Measurements from ENCODE around the gene TGM3.

GRCh38 chr20:2335096-2335870, 39.5 kb downstream of the TGM3 start:
- TF ChIP-seq, protein P1, sequence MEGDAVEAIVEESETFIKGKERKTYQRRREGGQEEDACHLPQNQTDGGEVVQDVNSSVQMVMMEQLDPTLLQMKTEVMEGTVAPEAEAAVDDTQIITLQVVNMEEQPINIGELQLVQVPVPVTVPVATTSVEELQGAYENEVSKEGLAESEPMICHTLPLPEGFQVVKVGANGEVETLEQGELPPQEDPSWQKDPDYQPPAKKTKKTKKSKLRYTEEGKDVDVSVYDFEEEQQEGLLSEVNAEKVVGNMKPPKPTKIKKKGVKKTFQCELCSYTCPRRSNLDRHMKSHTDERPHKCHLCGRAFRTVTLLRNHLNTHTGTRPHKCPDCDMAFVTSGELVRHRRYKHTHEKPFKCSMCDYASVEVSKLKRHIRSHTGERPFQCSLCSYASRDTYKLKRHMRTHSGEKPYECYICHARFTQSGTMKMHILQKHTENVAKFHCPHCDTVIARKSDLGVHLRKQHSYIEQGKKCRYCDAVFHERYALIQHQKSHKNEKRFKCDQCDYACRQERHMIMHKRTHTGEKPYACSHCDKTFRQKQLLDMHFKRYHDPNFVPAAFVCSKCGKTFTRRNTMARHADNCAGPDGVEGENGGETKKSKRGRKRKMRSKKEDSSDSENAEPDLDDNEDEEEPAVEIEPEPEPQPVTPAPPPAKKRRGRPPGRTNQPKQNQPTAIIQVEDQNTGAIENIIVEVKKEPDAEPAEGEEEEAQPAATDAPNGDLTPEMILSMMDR (IDR thresholded peaks at IDR 0.05): no peak
- no peak for TF ChIP-seq ZFX (IDR thresholded peaks at IDR 0.05; ENCODE audit: borderline replicate concordance)
